GM19468 (cell line): ENCODE measurements around the gene AKAP12.

Experiments used
- ATAC-seq: cut with Tn5 transposase; IDR thresholded peaks from one replicate; pipeline ENCODE4 v1.9.1; 2021; ENCODE audit warnings: mild to moderate bottlenecking, moderate library complexity, moderate number of reproducible peaks; ENCODE audit not compliant: unreplicated experiment; ENCODE audit errors: extremely low read depth

AKAP12 gene, protein sequence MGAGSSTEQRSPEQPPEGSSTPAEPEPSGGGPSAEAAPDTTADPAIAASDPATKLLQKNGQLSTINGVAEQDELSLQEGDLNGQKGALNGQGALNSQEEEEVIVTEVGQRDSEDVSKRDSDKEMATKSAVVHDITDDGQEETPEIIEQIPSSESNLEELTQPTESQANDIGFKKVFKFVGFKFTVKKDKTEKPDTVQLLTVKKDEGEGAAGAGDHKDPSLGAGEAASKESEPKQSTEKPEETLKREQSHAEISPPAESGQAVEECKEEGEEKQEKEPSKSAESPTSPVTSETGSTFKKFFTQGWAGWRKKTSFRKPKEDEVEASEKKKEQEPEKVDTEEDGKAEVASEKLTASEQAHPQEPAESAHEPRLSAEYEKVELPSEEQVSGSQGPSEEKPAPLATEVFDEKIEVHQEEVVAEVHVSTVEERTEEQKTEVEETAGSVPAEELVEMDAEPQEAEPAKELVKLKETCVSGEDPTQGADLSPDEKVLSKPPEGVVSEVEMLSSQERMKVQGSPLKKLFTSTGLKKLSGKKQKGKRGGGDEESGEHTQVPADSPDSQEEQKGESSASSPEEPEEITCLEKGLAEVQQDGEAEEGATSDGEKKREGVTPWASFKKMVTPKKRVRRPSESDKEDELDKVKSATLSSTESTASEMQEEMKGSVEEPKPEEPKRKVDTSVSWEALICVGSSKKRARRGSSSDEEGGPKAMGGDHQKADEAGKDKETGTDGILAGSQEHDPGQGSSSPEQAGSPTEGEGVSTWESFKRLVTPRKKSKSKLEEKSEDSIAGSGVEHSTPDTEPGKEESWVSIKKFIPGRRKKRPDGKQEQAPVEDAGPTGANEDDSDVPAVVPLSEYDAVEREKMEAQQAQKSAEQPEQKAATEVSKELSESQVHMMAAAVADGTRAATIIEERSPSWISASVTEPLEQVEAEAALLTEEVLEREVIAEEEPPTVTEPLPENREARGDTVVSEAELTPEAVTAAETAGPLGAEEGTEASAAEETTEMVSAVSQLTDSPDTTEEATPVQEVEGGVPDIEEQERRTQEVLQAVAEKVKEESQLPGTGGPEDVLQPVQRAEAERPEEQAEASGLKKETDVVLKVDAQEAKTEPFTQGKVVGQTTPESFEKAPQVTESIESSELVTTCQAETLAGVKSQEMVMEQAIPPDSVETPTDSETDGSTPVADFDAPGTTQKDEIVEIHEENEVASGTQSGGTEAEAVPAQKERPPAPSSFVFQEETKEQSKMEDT (N-terminal part only)

GRCh38 chr6:151239603-151240035 lies at the start of gene AKAP12:
Gene AKAP12 (plus strand): TSS chr6:151239967. CDS start chr6:151240563, 596 bp downstream.
- ATAC-seq, result no peak

- no peak for ATAC-seq
Measured at GRCh38 chr6:151191527-151191926, 48.2 kb upstream of the AKAP12 start.

DNA sequence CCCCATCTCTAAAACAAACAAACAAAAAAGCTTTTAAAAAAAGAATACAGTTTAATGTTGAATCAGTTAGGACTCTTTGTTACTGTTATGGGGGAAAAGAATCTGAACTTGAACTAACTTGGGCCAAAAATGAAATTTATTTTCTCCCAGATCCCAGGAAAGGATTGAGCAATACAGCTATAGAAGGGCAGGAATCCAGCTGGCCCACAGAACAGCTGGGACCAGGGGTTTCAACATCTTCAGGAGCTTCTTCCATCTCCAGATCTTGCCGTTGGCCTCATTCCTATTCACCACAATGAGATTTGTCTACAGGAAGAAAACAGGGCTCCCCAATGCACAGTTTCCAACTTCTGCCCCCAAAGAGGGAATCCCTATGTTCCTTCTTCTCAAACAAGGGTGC lies 43.2 kb upstream of the AKAP12 start:
- no peak for ATAC-seq

- no peak for ATAC-seq
Measured at GRCh38 chr6:151197556-151197955, 42.2 kb upstream of the AKAP12 start.

DNA sequence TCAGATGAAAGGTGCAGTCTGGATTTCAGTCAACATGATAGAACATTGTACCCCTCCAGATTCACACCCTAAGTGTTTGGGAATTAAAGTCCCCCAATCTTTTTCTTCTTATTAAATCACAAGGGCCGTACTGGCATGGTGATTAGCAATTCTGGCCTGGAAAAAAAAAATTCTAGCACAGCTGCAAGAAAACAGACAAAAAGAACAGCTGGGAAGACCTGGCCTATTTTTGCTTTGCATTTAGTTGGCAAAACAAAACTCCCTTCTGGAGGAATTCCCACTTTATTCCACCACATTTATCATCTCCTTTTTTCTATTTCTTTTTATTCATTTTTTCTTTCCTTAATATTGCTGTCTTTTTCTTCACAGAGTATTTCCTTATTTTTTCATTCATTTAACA lies 39.8 kb upstream of the AKAP12 start:
- no peak for ATAC-seq

DNA sequence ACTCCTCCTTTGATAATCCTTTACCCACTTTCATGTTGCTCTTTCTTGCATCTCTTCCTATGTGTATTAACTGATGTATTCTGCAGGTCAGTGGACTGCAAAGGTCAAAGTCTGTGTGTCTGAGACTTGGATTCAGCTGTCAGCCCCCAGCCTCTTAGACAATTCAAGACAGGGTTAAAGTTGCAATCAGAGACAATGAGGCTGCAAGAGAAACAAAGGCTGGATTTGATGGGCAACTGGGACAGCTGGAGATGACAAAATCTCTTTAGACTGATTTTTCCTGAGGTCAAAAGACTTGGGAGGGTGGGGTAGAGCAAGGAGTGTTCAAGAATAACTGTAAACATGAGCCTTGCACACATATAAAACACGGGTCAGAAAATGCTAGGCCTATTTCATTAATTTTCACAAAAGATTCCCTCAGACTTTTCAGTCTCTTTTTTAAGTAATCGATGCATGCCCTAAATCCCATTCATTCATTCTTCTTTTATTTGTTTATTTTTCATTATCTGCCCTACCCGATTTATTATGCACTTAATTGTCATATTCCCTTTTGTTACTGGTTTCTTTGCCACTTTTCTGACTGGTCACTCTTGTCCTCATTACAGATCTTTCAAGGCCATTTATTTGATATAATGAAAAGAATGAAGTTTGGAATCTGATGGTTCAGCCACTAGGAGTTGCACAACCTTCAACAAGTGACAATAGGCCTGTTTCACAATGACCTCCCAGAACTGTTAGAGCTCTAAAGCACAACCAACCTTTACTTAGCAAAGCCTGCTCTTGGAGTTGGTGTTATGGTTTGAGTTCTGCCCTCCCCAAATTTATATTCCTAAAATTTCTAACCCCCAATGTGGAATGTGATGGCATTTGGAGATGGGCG lies 33.8 kb upstream of the AKAP12 start:
- no peak for ATAC-seq

DNA sequence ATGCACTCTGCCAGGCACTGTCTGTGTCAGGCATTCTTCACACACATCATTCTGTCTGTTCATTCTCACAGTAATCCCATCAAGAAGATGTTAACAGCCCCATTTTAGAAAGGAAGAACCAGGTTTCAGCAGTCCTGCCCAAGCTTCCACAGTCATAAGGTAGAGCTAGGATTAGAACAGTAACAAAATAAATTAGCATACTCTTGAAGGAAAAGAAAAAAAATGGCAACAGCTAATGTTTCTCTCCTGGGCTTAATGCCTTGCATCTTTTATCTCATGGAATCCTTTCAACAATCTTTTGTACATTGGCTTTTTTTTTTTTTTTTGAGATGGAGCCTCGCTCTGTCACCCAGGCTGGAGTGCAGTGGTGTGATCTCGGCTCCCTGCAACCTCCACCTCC lies 32.1 kb upstream of the AKAP12 start:
- no peak for ATAC-seq

- no peak for ATAC-seq
Measured at GRCh38 chr6:151209071-151209831, 30.5 kb upstream of the AKAP12 start.

DNA sequence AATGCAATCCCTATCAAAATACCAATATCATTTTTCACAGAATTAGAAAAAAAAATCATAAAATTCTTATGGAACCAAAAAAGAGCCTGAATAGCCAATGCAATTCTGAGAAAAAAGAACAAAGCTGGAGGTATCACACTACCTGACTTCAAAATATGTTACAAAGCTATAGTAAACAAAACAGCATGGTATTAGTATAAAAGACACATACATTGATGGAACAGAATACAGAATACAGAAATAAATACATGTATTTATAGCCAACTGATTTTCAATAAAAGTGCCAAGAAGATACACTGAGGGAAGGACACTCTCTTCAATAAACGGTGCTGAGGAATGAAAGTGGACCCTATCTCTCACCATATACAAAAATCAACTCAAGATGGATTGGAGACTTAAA lies 28.7 kb upstream of the AKAP12 start:
- no peak for ATAC-seq

DNA sequence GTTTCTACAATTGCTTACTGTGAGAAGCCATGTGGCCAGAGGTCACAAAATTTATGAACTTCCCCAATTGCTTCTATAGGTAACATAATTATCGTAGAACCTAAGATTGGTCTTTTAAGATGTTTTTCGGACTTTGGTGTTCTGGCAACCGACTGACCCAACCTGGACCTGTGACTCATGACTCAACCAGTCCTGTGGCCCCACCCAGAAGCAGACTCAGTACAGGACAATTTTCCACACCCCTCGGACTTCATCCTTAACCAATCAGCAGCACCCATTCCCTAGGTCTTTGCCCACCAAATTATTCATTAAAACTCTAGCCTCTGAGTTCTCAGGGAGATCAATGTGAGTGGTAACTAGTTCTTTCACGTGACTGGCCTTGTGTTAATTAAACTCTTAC lies 26.4 kb upstream of the AKAP12 start:
- ATAC-seq, result no peak

GRCh38 chr6:151215999-151216398 lies 23.8 kb upstream of the AKAP12 start:
- ATAC-seq, result no peak

DNA sequence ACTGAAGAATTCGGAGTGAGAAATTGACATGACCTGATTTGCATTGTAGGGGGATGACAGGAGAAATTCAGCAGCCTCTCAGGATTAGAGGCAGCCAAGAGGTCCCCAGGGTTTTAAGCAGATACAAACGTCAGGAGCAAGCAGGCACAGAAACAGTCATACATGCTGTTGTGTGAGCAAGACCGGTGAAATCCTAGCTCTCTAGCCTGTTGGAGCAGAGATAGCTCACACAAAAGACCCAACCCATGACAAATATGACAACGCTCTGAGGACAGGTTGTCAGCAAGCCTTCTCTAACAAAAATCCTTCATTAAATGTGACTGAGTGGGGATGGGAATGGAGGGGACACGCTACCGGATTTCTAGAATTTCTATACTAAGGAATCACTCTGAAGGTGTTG lies 23.0 kb upstream of the AKAP12 start:
- ATAC-seq, result no peak

- ATAC-seq, result no peak
Measured at GRCh38 chr6:151219192-151219591, 20.6 kb upstream of the AKAP12 start.

DNA sequence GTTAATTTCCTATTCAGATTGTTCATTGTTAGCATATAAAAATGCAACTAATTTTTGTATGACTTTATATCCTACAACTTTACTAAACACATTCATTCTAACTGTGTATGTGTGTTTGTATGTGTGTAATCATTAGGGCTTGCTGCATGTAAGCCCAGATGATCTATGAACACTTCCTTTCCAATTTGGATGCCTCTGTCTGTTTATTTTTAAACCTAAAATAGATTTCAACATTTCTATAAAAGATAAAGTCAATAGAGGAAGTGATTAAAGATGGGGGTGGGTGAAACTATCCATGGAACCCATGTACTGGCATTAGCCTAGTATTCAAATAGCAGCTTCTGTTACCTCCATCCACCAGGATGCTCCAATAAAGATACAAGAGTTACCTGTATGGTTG lies 15.7 kb upstream of the AKAP12 start:
- ATAC-seq, result no peak

GRCh38 chr6:151225919-151226318 lies 13.8 kb upstream of the AKAP12 start:
- no peak for ATAC-seq

DNA sequence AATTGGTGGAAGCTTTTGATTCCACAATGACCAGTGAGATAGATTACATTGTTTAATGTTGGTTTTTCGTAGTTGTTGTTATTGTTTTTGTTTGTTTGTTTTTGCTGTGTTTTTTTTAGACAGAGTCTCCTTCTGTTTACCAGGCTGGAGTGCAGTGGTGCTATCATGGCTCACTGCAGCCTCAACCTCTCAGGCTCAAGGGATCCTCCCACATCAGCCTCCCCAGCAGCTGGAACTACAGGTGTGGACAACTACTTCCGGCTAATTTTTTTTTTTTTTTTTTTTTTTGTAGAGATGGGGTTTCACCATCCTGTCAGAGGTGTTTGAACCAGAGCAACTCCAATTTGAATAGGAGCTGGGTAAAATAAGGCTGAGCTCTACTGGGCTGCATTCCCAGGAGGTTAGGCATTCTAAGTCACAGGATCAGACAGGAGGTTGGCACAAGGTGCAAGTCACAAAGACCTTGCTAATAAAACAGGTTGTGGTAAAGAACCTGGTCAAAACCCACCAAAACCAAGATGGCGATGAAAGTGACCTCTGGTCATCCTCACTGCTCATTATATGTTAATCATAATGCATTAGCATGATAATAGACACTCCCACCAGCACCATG lies 10.9 kb upstream of the AKAP12 start:
- ATAC-seq, result no peak

DNA sequence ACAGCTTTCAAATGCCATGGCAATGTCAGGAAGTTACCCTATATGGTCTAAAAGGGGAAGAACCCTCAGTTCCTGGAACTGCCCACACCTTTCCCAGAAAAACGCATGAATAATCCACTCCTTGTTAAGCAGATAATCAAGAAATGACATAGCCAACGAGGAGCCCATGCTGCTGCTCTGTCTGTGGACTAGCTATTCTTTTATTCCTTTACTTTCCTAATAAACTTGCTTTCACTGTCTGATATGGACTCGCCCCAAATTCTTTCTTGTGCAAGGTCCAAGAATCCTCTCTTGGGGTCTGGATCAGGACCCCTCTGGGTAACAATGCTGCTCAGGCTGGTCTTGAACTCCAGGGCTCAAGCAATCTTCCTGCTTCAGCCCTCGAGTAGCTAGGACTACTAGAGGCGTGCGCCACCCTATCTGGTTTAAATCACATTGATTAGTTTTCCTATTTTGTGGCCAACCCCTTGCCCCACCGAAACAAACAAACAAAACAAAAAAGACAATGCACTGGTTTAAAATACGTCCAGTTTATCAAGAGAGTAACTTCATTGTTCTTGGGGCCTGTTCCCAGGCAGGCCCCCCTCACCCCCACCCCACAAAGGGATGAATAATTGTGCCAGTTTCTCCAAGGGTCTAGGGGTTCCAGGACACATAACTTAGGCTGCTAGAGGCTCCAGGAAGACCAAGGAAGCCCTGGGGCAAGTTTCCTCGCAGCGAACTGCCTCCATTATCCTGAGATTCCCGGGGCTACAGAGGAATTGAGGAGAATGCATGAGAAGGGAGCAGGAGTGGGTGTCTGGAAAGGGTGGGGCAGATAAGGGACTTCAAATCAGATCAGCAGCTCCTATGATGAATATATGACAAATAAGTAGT lies 10.1 kb upstream of the AKAP12 start:
- no peak for ATAC-seq

DNA sequence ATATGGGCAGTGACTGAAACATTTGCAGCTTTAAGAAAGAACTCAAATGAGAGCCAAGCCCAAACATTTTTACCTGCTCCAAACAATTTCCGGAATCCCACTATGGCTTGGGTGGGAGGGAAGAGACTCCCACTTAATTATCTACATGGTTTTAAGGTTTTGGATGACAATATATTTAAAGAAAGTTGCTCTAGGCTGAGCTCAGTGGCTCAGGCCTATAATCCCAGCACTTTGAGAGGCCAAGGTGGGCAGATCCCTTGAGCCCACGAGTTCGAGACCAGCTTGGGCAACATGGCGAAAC lies 9.5 kb upstream of the AKAP12 start:
- ATAC-seq, result no peak
